Activated CD8-positive, alpha-beta T cell treated with anti-CD3 and anti-CD28 coated beads for 36 hours (primary cell): ENCODE results near the gene NUMA1. TPM values are rescaled to one million over a fixed set of nuclear protein-coding genes. Genes with fewer than 3 reads are reported as not detected.

Experiments
- ATAC-seq: fragments of 200-7000 bp; cut with Tn5 transposase; one replicate; pipeline ENCODE4 v1.10.0; 2021; ENCODE audit warnings: mild to moderate bottlenecking, moderate library complexity
- CTCF ChIA-PET: fragments of 350-600 bp; sonication (Branson Sonifier 250); formaldehyde crosslinking; loops from one replicate; lab custom pipeline; 2021; ENCODE audit warnings: antibody characterized with exemption; lab: Charles Lee
- POLR2A ChIA-PET: fragments of 350-600 bp; sonication (Branson Sonifier 250); formaldehyde crosslinking; loops from one replicate; lab custom pipeline; 2021; ENCODE audit warnings: antibody characterized with exemption; lab: Charles Lee
- DNase-seq: peaks from one replicate; pipeline ENCODE4 v3.0.0-alpha.2; 2020
- H3K27ac Mint-ChIP-seq: one replicate; pipeline ENCODE4 v1.8.0; 2021; ENCODE audit warnings: mild to moderate bottlenecking, mixed read lengths
- H3K27me3 Mint-ChIP-seq: one replicate; pipeline ENCODE4 v1.8.0; 2021; ENCODE audit warnings: mixed read lengths
- H3K36me3 Mint-ChIP-seq: one replicate; pipeline ENCODE4 v1.8.0; 2021; ENCODE audit warnings: low read depth, mixed read lengths
- H3K4me1 Mint-ChIP-seq: one replicate; pipeline ENCODE4 v1.8.0; 2021; ENCODE audit warnings: low read depth, mixed read lengths
- H3K4me3 Mint-ChIP-seq: one replicate; pipeline ENCODE4 v1.8.0; 2021; ENCODE audit warnings: mild to moderate bottlenecking, moderate library complexity, mixed read lengths
- H3K9me3 Mint-ChIP-seq: one replicate; pipeline ENCODE4 v1.8.0; 2021; ENCODE audit warnings: mixed read lengths
- intact Hi-C: fragments of 100-400 bp; cut with micrococcal nuclease; formaldehyde crosslinking; loops from one replicate; pipeline ENCODE4 v1.10.0; 2022
- total RNA-seq, 2 experiments: library from RNA; stranded (reverse); gene quantifications; one replicate each; pipeline ENCODE4 v1.2.3, GENCODE V29; 2021
- TF ChIP-seq, protein P1 (sequence below): fragments of 200-600 bp; IDR thresholded peaks from one replicate; pipeline ENCODE4 v1.8.0; 2022; ENCODE audit warnings: antibody characterized with exemption, mild to moderate bottlenecking

The NUMA1 gene
- total RNA-seq, 2 experiments from 2014 or later = 165 to 169 TPM

DNA sequence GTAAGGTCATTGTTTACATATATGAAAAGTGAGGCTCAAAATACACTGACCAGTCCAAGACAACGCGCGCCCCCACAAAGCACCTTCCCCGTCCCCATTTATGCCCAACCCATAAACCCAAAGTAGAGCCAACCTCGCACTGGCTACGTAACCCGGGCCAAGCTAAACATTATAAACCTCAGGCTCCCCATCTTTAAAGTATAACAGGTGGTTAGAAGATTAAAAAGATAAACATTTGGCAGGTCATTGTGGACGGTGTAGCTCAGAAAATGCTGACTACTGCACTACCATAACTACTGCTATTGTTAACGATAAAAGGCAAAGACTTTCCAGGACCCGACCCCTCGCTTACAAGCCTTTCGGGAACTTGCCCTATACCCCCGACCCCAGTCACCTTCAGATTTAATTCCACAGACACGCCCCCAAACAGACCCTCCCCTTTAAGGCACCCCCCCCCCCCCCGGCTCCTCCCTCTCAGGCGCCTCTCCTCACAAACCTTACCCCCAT lies 470 bp downstream of the NUMA1 start:
- POLR2A ChIA-PET = interaction anchor here (1.2 to 3.4 kb wide), 2 partner anchors 13 to 40 kb away, joined by 3 to 15 read pairs; no protein-coding TSS in a partner anchor
- DNase-seq (peak; percentile 14), ATAC-seq (no peak)
- CTCF ChIA-PET = interaction anchor here (1.0 to 2.2 kb wide), 2 partner anchors 11 to 55 kb away, joined by 6 to 16 read pairs; no protein-coding TSS in a partner anchor
- Mint-ChIP-seq H3K4me3 (peak overlapping the region; percentile 99), H3K27me3 (no peaks in the 10 kb centered on the region), H3K4me1 (peaks cover 38% of the 10 kb centered on the region), H3K27ac (peak overlapping the region; percentile 99), H3K9me3 (no peaks in the 10 kb centered on the region), H3K36me3 (peaks cover 19% of the 10 kb centered on the region)
- TF ChIP-seq, protein P1, sequence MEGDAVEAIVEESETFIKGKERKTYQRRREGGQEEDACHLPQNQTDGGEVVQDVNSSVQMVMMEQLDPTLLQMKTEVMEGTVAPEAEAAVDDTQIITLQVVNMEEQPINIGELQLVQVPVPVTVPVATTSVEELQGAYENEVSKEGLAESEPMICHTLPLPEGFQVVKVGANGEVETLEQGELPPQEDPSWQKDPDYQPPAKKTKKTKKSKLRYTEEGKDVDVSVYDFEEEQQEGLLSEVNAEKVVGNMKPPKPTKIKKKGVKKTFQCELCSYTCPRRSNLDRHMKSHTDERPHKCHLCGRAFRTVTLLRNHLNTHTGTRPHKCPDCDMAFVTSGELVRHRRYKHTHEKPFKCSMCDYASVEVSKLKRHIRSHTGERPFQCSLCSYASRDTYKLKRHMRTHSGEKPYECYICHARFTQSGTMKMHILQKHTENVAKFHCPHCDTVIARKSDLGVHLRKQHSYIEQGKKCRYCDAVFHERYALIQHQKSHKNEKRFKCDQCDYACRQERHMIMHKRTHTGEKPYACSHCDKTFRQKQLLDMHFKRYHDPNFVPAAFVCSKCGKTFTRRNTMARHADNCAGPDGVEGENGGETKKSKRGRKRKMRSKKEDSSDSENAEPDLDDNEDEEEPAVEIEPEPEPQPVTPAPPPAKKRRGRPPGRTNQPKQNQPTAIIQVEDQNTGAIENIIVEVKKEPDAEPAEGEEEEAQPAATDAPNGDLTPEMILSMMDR = no peak
- intact Hi-C loops = loop anchor here (1.0 to 5.0 kb wide), 2 partner anchors 32 to 38 kb away; partner anchors contain the start of gene ANAPC15

DNA sequence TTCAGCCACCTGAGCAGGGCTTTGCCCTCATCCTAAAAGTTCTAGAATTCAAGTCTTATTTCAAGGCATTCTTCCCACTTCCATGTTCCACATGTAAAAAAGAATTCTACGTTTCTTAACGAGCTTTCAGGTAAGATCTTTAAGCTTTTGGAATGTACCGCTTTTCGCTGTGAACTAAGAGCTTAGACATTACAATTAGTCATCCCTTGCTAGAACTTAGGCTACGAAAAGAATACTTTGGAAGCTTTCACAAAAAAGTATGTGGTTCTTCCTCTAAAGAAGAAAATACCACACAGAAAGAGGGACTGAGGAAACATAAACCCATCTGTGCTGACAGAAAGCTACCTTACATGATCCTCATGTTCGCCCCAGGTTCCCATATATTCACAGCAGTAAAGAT lies 1.9 kb downstream of the NUMA1 start:
- no peaks in the 10 kb centered on the region for H3K9me3 Mint-ChIP-seq
- TF ChIP-seq, protein P1 = no peak
- CTCF ChIA-PET = interaction anchor here (0.7 to 2.8 kb wide), 6 partner anchors 13 to 105 kb away, joined by 3 to 18 read pairs (median 4); no protein-coding TSS in a partner anchor
- peak overlapping the region; percentile 62 for H3K27ac Mint-ChIP-seq
- ATAC-seq (no peak), DNase-seq (no peak)
- peaks cover 38% of the 10 kb centered on the region for H3K4me1 Mint-ChIP-seq
- intact Hi-C loops = no loop called here
- H3K27me3 Mint-ChIP-seq = no peaks in the 10 kb centered on the region
- peak overlapping the region; percentile 99 for H3K4me3 Mint-ChIP-seq
- peaks cover 19% of the 10 kb centered on the region for H3K36me3 Mint-ChIP-seq
- POLR2A ChIA-PET = interaction anchor here (0.6 to 1.3 kb wide), 8 partner anchors 9 to 105 kb away, joined by 3 to 4 read pairs (median 3); no protein-coding TSS in a partner anchor

DNA sequence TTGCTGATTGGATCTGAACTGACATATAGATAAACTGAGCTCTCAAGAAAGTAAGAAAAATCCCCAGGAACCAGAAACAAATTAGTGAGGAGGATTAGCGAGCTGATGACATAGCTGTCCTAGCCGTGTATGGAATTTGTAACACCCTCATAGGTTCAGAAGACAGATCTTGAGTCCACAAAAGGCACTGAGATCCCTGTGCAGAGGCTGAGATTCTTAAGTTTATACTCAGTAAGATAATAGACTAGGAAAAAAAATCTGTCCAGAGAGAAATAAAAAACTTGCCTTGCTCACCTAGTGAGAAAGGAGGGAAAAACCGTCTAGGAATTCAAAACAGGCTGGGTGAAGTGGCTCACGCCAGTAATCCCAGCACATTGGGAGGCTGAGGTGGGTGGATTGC lies 4.6 kb downstream of the NUMA1 start:
- Mint-ChIP-seq H3K4me1 (peaks cover 38% of the 10 kb centered on the region), H3K27ac (no peak overlapping the region)
- CTCF ChIA-PET = interaction anchor here (1.2 to 1.5 kb wide), 2 partner anchors 25 to 51 kb away, joined by 3 to 7 read pairs; no protein-coding TSS in a partner anchor

DNA sequence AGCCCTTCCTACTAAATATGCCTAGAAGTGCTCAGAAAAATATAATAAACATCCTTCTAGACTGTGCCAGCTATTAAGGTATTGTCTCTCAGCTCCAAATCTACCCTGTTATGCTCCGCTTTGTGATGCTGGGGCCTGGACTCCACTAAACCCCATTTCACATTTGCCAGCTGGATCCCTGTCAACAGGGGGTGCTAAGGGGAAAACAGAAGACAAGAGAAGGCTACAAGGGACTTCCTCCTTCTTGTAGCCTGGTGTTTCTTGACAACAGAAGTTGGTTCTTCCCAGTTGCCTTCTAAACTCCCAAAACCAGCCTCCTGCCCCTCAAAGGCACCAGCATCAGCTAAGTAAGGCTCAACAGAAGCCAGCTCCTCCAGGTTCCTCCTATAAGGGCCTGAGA lies 5.2 kb downstream of the NUMA1 start:
- intact Hi-C loops = no loop called here
- ATAC-seq = no peak
- H3K9me3 Mint-ChIP-seq = no peaks in the 10 kb centered on the region
- peaks cover 41% of the 10 kb centered on the region for H3K4me1 Mint-ChIP-seq
- ChIA-PET CTCF (interaction anchor here (1.2 to 1.5 kb wide), 2 partner anchors 25 to 50 kb away, joined by 3 to 7 read pairs; no protein-coding TSS in a partner anchor), POLR2A (interaction anchor here (0.8 to 2.1 kb wide), 4 partner anchors 10 to 150 kb away, joined by 3 to 5 read pairs (median 3); no protein-coding TSS in a partner anchor)
- peaks cover 17% of the 10 kb centered on the region for H3K36me3 Mint-ChIP-seq
- no peak for DNase-seq
- H3K27ac Mint-ChIP-seq = no peak overlapping the region
- no peak overlapping the region for H3K4me3 Mint-ChIP-seq
- TF ChIP-seq, protein P1 = no peak
- no peaks in the 10 kb centered on the region for H3K27me3 Mint-ChIP-seq

More for the DNA sequence above, 4.6 kb downstream of the NUMA1 start:
- intact Hi-C loops = no loop called here
- POLR2A ChIA-PET = interaction anchor here (0.8 to 1.1 kb wide), 2 partner anchors 23 to 150 kb away, joined by 3 read pairs; no protein-coding TSS in a partner anchor
- no peak overlapping the region for H3K4me3 Mint-ChIP-seq
- TF ChIP-seq, protein P1 = no peak
- DNase-seq (no peak), ATAC-seq (no peak)
- no peaks in the 10 kb centered on the region for H3K9me3 Mint-ChIP-seq
- peaks cover 19% of the 10 kb centered on the region for H3K36me3 Mint-ChIP-seq
- no peaks in the 10 kb centered on the region for H3K27me3 Mint-ChIP-seq

DNA sequence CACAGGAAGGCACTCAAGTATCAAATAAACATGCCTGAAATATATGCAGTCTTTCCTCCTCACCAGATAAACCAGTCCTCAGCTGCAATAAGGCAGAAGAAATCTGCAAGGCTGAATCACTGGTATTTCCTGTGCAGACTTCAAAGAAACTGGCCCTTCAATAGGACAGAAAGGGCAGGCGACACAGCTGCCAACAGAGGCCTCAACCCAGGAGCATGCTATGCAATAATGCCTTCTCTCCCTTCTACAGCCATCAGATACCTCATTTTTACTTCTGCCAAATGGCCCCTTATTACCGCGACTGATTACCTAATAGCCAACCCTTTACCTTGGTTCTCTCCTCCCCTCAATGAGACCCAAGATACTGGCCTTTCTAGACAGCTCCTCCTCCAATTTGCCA lies 8.0 kb downstream of the NUMA1 start:
- ATAC-seq (peak; percentile 88), DNase-seq (peak; percentile 33)
- Mint-ChIP-seq H3K4me3 (no peak overlapping the region), H3K27me3 (no peaks in the 10 kb centered on the region), H3K27ac (peak overlapping the region; percentile 48), H3K9me3 (no peaks in the 10 kb centered on the region), H3K4me1 (peaks cover 42% of the 10 kb centered on the region), H3K36me3 (peaks cover 20% of the 10 kb centered on the region)
- POLR2A ChIA-PET = interaction anchor here (0.7 to 1.3 kb wide), 4 partner anchors 10 to 26 kb away, joined by 3 read pairs; no protein-coding TSS in a partner anchor
- intact Hi-C loops = no loop called here
- TF ChIP-seq, protein P1 = no peak
- CTCF ChIA-PET = interaction anchor here (1.0 to 1.5 kb wide), 3 partner anchors 15 to 71 kb away, joined by 3 to 4 read pairs (median 4); no protein-coding TSS in a partner anchor
